Bronchus fibroblast of lung (primary cell): ENCODE results near the gene HTR2A. TPM values are rescaled to one million over a fixed set of nuclear protein-coding genes. Genes with fewer than 3 reads are reported as not detected.

Source experiments
- total RNA-seq: library from RNA; depleted of rRNA; stranded (reverse); fragments of >200 nt; gene quantifications from 2 replicates; pipeline ENCODE4 v1.2.3, GENCODE V29; 2015

HTR2A gene
- total RNA-seq, result under 0.01 TPM in 1 of 2 replicates, not detected in the other

DNA sequence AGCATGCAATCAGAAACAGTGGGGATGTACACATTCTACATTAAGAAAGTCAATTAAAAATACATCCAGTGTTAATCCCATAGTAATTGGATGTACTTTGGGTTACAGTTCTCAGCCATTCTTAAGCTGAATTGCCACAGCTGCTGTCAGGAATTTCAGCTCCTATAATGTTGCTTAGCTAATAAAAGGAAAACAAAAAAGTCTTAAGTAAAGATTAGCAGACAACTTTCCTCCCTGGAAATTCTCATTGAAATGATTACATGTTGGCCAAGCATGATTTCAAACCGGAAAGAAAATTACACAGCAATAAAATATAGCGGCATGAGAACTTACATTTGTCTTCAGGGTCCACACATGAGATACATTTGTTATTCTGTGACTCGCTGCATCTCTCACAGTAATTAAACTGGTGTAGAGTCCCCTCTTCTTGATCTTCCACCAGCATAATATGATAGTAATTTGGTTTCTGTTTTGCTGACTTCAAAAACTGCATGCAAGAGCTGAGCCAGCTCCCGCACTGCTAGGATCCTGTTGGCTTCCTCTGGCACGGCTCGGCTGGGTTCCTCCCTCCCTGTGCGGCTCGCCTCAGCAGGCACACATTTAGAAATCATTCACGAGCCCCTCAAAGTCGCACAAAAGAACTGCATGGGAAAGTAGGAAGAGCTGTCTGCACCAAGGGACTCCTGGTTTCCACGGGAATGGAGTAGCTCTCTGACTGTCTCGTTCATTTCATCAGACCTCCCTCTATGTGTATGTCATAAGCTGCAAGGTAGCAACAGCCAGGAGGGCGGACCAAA is at the start of gene HTR2A:
Gene HTR2A, minus strand, starts transcription at position 713 of the 797 bp plus-strand sequence. CDS start 1,147 bp downstream, outside the sequence.

DNA sequence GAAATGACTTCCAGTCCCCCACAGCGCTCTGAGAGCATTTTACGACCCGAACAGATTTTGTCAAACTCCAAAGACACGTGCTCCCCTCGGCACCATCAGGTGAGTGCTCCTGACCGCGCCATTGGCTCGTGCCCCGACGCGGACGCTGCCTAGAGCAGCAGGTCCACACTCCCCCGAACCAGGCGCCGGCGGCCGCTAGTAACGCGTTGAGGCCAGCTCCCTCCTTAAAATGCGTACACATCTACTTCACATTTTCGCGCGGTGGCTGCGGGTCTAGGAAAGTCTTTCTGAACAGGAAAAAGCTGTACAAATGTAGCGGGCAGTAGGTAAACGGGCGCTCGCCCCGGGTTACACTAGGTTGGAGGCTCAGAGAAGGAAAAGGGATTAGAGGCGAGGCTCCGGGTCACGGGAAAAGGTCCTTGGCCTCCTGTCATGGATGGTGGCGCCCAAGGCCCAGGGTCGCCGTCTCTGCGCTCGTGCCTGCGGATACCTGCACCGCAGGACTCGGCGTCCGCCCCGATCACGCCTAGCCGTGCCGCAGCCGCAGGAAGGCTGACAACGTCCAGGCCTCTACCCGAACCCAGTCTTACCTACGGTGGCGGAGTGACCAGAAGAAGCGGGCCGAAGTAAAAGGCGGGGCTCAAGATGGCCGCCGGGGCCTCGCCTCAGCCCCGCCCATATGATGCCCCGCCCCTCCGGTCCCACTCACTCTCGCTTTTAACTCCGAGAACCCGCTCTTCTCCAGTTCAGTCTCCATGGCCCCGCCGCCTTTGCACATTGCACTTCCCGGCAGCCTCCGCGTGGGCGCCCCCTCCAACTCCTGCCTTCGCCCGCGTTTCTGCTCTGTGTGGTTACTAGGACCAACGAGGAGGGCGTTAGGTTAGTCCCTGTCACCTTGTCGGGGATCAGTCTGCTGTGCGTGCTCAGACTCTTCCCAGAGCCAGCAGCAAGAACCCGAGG is 100.1 kb downstream of the HTR2A start, which contains the start of gene ESD:
Gene ESD, minus strand, starts transcription at position 647 of the 960 bp plus-strand sequence. CDS start 5,748 bp downstream, outside the sequence.

Other genes with a start within 250 kb of the HTR2A start
- 140 and 154 TPM in 2 replicates for gene ESD, start 99.9 kb downstream of the HTR2A start, total RNA-seq